ENCODE data around the gene CAMK4. TPM values are rescaled to one million over a fixed set of nuclear protein-coding genes. Genes with fewer than 3 reads are reported as not detected.

CAMK4 gene
- total and polyA plus RNA-seq, 9 of the 15 experiments (the other 6 are each of a cell fraction or from before 2014, with no cell fraction given), result 0.35 TPM; not detected in 8

DNA sequence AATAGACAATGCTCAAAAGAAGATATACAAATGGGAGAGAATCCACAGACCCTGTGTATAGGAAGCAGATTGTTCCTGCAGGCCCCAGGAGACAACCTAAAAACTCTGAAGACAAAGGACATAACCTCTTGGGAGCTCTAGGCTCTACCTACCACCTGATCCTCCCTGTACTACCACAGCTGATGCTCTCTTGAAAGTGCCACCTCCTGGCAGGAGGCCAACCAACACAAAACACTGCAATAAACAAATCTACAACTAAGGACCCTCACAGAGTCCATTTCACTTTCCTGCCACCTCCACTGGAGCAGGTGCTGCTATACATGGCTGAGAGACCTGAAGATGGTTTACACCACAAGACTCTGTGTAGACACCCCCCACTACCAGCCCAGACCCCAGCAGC is 239.1 kb downstream of the CAMK4 start:
- DNase-seq (ENCODE audit: extremely low read depth in 1 of 4, low spot score in 3 of 4) (no peak), FAIRE-seq (no peak), ATAC-seq (no peak)
- H3K4me1 ChIP-seq (replicated peaks in 1 of 2; ENCODE audit: control insufficient read depth in 2 of 2, insufficient read depth in 2 of 2, low read length in 2 of 2), result no peaks in the 10 kb centered on the region
- H3K27me3 ChIP-seq (ENCODE audit: control insufficient read depth in 2 of 2, insufficient read depth in 2 of 2, low read length in 2 of 2), result peaks cover 0 to 4% of the 10 kb centered on the region in 2 experiments; a peak in 2 of 5 replicates
- BruUV-seq (replicated peaks), result no TSS peak
- intact Hi-C loops (cut with micrococcal nuclease), result loop anchor here (5.0 kb wide), 1 partner anchor 306 kb away; no protein-coding TSS in a partner anchor
- H3K9ac ChIP-seq (ENCODE audit: insufficient read depth in 1 of 2, low read depth in 2 of 2, low read length in 2 of 2), result no peak overlapping the region
- H3K79me2 ChIP-seq (ENCODE audit: control insufficient read depth, insufficient read depth, low read length), result no peaks in the 10 kb centered on the region
- no peak overlapping the region for H2AFZ ChIP-seq (ENCODE audit: low read depth, low read length)
- CTCF ChIA-PET (ENCODE audit: low intra/inter-chr PET ratio), result no interaction called here
- no peak overlapping the region for H3K27ac ChIP-seq (ENCODE audit: extremely low read depth, low read depth, low read length)
- H4K20me1 ChIP-seq (replicated peaks; ENCODE audit: control insufficient read depth, insufficient read depth, low read length), result no peaks in the 10 kb centered on the region
- no peaks in the 10 kb centered on the region for H3K9me1 ChIP-seq (ENCODE audit: control insufficient read depth, insufficient read depth, low read length)
- no peaks in the 10 kb centered on the region for H3K9me3 ChIP-seq (replicated peaks; ENCODE audit: control insufficient read depth, insufficient read depth, low read depth, low read length)
- H3K4me3 ChIP-seq, result no peak overlapping the region
- POLR2A ChIA-PET, result no interaction called here
- no peak overlapping the region for H3K4me2 ChIP-seq (ENCODE audit: insufficient read depth, low read length)
- TF ChIP-seq NFIC (IDR thresholded peaks at IDR 0.05), result peak; percentile 39; the same call in 1 of the 2 replicates
- TF ChIP-seq, protein P1, sequence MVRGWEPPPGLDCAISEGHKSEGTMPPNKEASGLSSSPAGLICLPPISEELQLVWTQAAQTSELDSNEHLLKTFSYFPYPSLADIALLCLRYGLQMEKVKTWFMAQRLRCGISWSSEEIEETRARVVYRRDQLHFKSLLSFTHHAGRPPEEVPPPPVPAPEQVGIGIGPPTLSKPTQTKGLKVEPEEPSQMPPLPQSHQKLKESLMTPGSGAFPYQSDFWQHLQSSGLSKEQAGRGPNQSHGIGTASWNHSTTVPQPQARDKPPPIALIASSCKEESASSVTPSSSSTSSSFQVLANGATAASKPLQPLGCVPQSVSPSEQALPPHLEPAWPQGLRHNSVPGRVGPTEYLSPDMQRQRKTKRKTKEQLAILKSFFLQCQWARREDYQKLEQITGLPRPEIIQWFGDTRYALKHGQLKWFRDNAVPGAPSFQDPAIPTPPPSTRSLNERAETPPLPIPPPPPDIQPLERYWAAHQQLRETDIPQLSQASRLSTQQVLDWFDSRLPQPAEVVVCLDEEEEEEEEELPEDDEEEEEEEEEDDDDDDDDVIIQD (CRISPR knock-in tag; IDR thresholded peaks at IDR 0.05), result no peak
- H3K36me3 ChIP-seq (ENCODE audit: control insufficient read depth, insufficient read depth, low read length), result no peaks in the 10 kb centered on the region
- in situ Hi-C loops (cut with MboI), result no loop called here

DNA sequence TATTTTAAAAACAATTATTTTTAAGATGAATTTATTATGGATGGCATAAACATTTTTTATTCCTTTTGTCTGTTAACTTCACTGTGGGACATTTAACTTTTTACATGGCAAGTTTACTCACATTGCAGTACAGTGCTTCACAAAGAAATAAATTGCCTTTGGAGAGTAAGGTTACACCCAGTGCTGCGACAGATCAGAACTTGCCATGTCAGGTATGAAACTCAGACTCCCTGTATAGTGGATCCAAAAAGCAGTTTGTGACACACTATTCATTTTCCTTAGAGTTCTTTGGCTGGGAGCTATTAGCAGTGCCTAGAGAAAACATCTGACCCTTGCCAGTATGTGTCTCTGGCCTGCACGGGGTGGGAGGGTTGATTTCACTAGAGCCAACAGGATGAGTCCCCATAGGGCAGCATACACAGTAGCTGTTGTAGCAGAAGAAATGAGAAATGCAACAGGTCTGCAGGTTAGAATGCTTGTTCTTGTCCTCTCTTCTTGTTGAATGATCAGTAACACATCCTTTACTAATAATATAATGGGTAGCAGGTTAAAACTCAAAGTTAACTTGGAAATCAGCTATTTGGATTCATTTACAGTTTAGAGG is 245.2 kb downstream of the CAMK4 start:
- no peaks in the 10 kb centered on the region for H4K20me1 ChIP-seq (replicated peaks; ENCODE audit: control insufficient read depth, insufficient read depth, low read length)
- intact Hi-C loops (cut with micrococcal nuclease), result no loop called here
- CTCF ChIA-PET (ENCODE audit: low intra/inter-chr PET ratio), result no interaction called here
- in situ Hi-C loops (cut with MboI), result no loop called here
- no peak overlapping the region for H3K27ac ChIP-seq (ENCODE audit: extremely low read depth, low read depth, low read length)
- no peaks in the 10 kb centered on the region for H3K9me3 ChIP-seq (replicated peaks; ENCODE audit: control insufficient read depth, insufficient read depth, low read depth, low read length)
- ATAC-seq (no peak), DNase-seq (ENCODE audit: extremely low read depth in 1 of 4, low spot score in 3 of 4) (no peak), FAIRE-seq (no peak)
- peaks cover 0 to 6% of the 10 kb centered on the region in 2 experiments; a peak in 1 of 5 replicates for H3K27me3 ChIP-seq (ENCODE audit: control insufficient read depth in 2 of 2, insufficient read depth in 2 of 2, low read length in 2 of 2)
- no peaks in the 10 kb centered on the region for H3K79me2 ChIP-seq (ENCODE audit: control insufficient read depth, insufficient read depth, low read length)
- no peaks in the 10 kb centered on the region for H3K36me3 ChIP-seq (ENCODE audit: control insufficient read depth, insufficient read depth, low read length)
- no peaks in the 10 kb centered on the region for H3K4me1 ChIP-seq (replicated peaks in 1 of 2; ENCODE audit: control insufficient read depth in 2 of 2, insufficient read depth in 2 of 2, low read length in 2 of 2)
- no peak overlapping the region for H3K4me2 ChIP-seq (ENCODE audit: insufficient read depth, low read length)
- POLR2A ChIA-PET, result no interaction called here
- H2AFZ ChIP-seq (ENCODE audit: low read depth, low read length), result no peak overlapping the region
- no peaks in the 10 kb centered on the region for H3K9me1 ChIP-seq (ENCODE audit: control insufficient read depth, insufficient read depth, low read length)
- 0% methylated on average over 2 of the region's 2 CpGs for WGBS (ENCODE audit: insufficient coverage, low coverage, missing lambda C conversion rate)
- no TSS peak for BruUV-seq (replicated peaks)
- no peak overlapping the region for H3K4me3 ChIP-seq
- no peak overlapping the region for H3K9ac ChIP-seq (ENCODE audit: insufficient read depth in 1 of 2, low read depth in 2 of 2, low read length in 2 of 2)
- TF ChIP-seq TBL1XR1 (IDR thresholded peaks at IDR 0.05; ENCODE audit: low read length in 2 of 2) (no peak), HCFC1 (IDR thresholded peaks at IDR 0.05; ENCODE audit: low read depth, low read length) (no peak), SREBF2 (CRISPR knock-in tag; IDR thresholded peaks at IDR 0.05) (no peak), PTBP1 (IDR thresholded peaks at IDR 0.05; ENCODE audit: low read depth, low read length) (no peak), NFXL1 (CRISPR knock-in tag; IDR thresholded peaks at IDR 0.05) (no peak), RBFOX2 (IDR thresholded peaks at IDR 0.05; ENCODE audit: low read depth, low read length) (no peak), SRSF9 (IDR thresholded peaks at IDR 0.05; ENCODE audit: borderline replicate concordance, low read depth, low read length) (no peak)
